ENCODE results near the gene NFAM1. TPM values are rescaled to one million over a fixed set of nuclear protein-coding genes. Genes with fewer than 3 reads are reported as not detected.
A peak's percentile ranks its signal among the peaks of the same experiment; 100 is the strongest.

The NFAM1 gene
- total RNA-seq, 1 donor from 2014 or later: 0.72 TPM

DNA sequence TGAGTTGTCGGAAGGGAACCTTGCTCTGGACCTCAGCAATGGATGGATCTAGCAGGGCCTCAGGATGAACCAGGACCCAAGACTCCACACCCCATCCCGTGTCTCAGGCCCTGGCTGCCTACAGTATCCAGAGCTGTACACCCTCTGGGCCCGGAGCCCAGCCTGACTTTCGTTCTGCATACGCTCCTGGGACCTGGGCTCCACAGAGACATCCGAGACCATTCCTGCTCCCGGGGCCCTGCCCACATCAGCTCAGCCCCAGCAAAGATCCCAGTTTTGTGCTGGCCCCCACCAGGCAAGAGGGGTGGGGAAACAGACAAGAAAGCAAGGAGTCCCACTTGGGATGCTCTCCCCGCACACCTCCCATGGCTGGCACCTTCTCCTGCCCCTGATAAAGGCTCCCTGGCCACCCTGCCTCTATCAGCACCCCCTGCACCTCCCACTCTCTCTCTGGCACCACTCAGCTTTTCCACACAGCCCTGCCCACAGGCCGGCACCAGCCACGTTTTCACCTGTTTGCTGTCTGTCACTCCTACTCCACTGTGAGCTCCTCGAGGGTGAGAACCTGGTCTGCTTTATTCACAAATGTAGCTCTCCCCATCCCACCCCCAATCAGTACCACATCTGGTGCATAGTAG, 97.2 kb downstream of the NFAM1 start:
- no peak for DNase-seq

DNA sequence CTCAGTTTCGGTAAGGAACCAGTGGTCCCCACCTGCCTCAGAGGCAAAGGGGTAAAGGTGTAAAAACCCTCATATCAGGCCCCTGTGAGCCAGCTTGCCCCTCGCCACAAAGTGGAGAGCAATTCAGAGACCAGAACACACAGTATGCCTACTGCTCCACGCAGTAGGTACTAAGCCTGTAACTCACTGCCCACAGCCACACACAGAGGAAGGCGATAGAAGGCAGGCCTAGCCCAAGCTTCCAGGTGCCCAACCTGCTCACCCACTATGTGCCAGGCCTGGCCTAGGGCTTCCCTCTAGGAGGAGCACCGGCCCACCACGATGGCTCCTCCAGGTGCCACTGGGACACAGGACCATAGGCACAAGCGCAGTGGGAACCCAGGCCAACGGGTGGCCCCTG, 98.7 kb downstream of the NFAM1 start:
- DNase-seq: no peak

DNA sequence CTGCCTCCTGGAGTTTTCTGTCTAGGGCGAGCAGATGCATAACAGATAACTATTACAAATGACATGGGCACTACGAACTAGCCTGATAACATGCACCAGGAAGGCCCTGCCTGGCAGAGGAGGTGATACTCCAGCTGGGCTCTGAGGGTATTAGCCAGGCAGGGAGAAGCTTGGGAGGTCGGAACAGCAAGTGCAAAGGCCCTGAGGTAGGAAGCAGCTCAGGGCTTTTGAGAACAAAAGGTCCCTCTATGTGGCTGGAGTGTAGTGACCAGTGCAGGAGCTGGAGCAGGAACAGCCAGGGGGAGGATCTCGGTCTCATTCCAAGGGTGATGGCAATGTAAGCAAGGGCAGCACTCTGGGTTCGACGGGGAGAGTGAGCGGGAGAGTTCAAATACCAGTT, 100.1 kb downstream of the NFAM1 start:
- no peak for DNase-seq

DNA sequence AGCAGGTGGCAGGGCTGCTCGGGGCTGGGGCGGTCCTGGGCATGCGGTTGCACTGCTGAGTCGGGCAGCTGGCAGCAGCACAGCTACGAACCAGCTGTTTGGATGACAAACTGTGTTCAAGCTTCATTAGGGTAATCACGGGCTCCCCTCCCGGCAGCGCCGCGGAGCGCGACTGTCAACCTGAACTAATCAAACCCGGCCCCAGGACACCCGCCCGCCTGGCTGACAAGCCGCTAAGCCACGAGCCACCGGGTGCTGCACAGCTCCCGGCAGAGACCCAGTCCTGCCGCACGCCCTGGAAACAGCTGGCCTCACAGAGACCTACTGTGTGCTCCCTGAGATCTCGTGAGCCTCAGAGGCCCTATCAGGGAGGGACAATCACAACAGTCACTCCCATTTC, 101.2 kb downstream of the NFAM1 start:
- DNase-seq: peak; percentile 93

Other genes starting within 250 kb of the NFAM1 start
- 20.3 TPM for gene TCF20, start 161.8 kb downstream of the NFAM1 start, total RNA-seq
- gene RRP7A, start 87.4 kb upstream of the NFAM1 start, total RNA-seq: 21.0 TPM
- gene SERHL2, start 121.6 kb upstream of the NFAM1 start, total RNA-seq: 1.6 TPM
- 34.6 TPM for gene POLDIP3, start 182.5 kb upstream of the NFAM1 start, total RNA-seq
- not detected for gene ATP5MGL, start 208.2 kb upstream of the NFAM1 start, total RNA-seq
- 62.8 TPM for gene CYB5R3, start 217.0 kb upstream of the NFAM1 start, total RNA-seq

Data from tongue (tissue), 2 donors.